NCI-H748 (cell line): ENCODE results near the gene AIG1.
A peak's percentile ranks its signal among the peaks of the same experiment; 100 is the strongest.
"Not testable (repeated sequence)": the region's sequence is repeated elsewhere in the genome, so short reads cannot be mapped to it uniquely, and the experiment has no call there.

Experiments
- DNase-seq: peaks from one replicate; lab custom pipeline; 2025; ENCODE audit not compliant: unreplicated experiment; lab: John Stamatoyannopoulos, UW

AIG1 gene

GRCh38 chr6:143261899-143262436 lies 201.3 kb downstream of the AIG1 start:
- no peak for DNase-seq

DNA sequence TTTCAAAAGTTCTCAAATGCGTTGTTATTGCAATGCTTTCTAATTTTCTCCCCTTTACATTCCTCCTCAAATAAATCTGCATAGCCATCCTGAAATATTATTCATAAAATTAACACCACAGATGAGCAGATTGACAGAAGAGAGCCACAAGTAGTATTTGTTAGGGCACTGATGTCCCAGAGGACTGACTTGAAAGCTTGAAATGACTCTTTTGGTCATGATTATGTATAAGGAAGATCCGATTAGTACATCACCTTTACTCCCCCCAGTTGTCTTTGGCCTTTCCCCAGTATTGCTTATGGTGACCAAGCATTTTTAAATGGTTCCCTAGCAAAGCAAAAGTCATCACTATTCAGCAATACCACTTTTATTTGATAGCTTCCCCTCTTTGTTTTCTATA lies 202.2 kb downstream of the AIG1 start:
- no peak for DNase-seq

GRCh38 chr6:143264379-143264778 lies 203.7 kb downstream of the AIG1 start:
- peak; percentile 30 for DNase-seq

DNA sequence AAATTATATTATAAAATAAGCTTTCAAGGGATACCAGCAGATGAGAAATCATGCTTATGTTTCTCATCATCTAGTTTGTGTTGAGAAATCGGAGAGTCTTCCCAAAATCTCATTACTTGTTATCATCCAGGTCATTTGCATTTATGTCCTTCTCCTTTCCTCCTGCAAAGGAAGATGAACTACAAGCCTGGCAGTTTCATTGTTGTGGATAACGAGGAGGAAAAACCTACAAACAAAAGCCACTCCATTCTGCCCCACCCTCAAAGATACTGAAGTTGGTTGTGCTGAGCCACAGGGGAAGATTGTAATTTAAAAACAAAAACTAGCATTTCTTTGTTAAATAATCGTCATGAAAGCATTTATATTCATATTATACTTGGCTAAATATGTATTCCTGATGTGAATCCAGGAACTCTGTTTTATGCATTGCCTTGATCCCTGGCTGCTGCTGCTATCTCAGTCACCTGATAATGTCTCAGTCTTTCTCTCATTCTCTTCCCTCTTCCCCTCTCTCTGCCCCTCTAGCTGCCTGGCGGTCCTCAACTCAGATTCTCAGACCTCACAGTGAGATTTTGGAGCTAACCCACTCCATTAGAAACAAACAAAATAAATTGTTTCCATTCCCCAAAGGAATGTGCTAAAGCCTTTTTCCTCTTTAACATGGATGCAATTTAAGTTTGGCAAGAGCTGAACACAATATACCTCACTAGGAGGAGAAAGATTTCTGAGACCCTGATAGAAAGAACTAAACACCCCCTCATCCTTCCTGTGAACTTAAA lies 204.5 kb downstream of the AIG1 start:
- no peak for DNase-seq

DNA sequence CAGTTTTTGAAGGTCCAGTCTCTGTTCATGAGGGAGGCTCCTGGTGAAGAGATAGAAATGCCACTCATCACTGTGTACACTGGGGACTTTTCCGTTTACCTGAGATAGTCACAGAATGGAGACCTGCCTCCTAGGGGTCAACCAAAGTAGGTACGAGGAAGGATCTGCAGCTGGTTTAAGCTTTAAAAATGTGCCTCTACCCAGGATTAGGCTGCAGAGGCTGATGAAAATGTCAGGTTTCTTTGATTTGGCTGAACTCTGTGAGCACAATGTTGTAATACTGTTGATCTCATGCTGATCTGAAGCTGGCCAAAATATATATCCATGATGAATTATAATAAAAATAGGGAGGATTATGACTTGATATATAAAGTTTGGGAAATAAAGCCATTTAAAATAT lies 207.1 kb downstream of the AIG1 start:
- DNase-seq, result no peak

- DNase-seq, result no peak
These were observed 207.8 kb downstream of the AIG1 start for GRCh38 chr6:143268439-143268838.

GRCh38 chr6:143270026-143270425 lies 209.3 kb downstream of the AIG1 start:
- no peak for DNase-seq

DNA sequence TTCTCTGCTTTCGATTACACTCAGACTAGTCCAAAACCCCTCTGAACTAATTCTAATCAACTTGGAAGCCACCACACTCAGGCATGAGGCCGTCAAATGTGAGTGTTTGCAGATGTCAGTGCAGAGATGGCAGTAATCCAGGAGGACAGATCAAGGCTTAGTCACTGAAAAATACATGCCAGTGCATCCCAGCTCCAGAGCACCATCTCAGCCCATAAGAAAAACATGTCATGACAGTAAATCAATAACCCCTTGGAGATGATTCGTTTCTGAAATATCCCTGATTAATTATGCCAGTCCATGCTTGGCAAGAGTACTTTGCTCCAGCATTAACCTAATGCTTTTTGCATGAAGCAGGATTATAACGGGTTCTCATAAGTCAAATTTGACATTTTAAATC lies 210.3 kb downstream of the AIG1 start:
- no peak for DNase-seq

DNA sequence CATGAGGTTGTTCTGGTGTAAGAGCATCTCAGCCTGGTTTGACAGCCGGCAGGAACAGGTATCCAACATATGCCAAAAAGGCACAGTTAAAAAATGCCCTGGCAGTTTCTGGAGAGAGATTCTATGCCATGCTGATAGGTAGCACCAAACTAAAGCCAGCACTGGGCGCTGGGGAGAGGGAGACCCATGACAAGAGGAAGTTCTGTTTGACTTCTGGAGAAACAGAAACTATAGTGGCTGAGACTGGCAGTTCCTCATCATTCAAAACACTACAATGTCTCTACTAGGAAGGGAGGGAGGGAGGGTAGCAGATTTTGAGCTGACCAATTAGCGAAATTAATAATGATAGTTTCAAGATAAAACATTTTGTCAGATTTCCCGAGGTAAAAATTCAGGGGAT lies 215.7 kb downstream of the AIG1 start:
- no peak for DNase-seq

DNA sequence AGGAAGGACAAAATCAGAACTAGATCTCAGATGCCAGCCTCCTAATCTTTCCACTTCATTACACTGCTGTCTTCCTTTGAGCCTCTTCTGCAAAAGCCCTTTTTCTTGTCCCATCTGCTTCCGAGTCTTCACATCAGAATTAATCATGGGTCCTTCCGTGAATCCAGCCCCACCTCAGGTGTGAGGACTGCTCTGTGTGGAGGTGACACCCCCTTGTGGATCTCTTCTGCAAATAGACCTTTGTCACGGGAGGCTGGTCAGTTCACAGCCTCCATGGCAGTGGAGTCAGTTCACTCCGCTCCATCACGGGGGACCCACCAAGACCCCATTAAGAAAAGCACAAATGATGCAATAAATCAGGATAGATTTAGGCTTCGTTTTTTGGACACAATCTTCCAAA lies 218.7 kb downstream of the AIG1 start:
- peak; percentile 4 for DNase-seq

- no peak for DNase-seq
These were observed 223.4 kb downstream of the AIG1 start for GRCh38 chr6:143283887-143284645.

DNA sequence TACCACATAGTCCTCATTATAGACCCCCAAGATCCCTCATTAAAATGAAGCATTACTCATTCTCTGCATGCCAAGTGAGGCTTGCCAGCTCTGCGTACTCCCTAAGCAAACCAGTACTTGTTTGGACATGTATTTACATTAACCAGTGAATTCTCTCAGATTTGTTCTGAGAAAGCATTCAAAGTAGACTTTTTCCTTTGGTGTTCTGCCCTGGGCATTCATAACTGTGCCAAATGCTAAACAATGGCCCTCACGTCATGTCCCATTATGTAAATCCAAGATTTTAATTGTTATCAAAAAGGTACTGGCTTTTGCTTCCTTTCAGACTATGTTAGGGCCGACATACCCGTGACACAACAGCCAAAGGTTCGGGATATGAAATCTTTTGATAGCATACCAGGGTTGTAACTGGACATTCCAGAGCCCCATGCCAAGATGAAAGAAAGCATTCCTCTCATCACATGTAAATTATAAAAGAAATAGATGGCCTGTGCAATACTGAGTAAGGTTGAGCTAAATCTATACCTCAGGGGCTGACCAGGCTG lies 225.6 kb downstream of the AIG1 start:
- DNase-seq, result no peak

GRCh38 chr6:143288923-143289322 lies 228.2 kb downstream of the AIG1 start:
- no peak for DNase-seq

DNA sequence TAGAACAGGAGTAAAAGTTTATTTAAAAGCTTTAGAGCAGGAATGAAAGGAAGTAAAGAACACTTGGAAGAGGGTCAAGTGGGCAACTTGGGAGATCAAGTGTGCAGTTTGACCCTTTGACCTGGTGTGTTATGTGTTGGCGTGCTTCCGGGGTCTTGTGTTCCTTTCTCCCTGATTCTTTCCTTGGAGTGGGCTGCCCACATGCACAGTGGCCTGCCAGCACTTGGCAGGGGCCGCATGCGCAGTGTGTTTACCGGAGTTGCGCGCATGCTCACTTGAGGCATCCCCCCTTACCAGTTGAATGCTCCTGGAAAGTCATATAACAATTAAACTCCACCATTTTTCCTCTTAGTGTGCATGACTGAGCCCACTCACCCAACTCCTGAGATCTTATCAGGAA lies 229.5 kb downstream of the AIG1 start:
- DNase-seq, result no peak

DNA sequence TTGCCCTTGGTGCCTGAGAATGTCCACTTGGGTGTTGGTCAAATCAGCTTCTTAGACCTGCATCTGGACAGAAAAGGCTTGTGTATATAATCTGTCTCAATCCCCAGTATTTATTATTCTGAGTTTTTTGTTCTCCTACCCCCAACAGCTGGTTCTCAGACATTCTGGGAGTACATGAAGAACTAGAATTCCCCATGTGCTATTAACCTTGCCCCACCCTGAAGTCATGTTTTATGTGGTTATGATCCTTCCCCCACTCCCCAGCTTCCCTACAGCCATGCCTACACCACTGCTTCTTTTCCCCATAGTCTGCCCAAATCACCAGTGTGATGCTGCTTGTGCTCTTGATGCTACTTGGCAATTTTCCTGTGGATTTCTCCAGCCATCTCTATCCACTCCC lies 232.8 kb downstream of the AIG1 start:
- no peak for DNase-seq

DNA sequence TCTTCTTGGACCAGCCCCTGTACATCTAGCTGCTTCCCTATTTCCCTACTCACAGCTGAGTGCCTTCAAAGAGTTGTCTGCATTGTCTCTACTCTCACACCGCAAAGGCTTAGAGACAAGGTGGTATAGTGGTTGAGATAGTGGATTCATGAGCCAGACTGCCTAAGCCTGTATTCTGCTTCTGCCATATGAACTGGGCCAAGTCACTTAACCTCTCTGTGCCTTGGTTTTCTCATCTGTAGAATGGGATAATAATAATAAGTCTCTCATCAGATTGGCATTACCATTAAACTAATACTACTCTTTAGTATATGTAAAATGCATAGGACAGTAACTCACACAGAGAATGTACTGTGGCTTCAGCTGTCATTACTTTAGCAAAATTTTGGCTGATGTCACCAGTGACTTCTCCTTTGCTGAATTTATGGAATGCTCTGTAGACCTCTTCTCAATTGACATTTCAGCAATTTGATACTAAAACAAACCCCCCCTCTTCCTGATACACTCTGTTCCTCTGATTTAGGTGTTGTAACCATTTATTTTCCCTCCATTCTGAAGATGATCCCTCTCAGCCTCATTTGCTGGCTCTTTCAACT lies 233.7 kb downstream of the AIG1 start:
- DNase-seq, result no peak

GRCh38 chr6:143295932-143296331 lies 235.2 kb downstream of the AIG1 start:
- DNase-seq, result peak; percentile 7

DNA sequence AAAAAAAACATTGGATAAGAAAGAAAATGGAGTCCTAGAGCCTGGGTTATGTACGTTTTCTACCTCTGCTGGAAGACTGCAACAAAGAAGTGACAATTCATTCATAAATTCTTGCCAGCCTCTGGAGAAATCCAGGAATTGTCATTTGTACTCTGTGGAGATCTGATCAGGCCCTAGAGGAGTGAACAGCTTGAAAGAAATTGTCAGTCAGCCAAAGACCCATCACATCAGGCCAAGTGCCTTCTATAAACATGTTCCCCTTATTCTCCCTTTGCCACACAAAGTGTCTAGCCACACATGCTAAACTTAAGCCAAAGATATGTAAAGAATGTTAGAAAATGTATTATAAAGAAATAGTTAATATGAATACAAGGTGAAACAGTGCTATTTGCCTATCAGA lies 237.4 kb downstream of the AIG1 start:
- no peak for DNase-seq

DNA sequence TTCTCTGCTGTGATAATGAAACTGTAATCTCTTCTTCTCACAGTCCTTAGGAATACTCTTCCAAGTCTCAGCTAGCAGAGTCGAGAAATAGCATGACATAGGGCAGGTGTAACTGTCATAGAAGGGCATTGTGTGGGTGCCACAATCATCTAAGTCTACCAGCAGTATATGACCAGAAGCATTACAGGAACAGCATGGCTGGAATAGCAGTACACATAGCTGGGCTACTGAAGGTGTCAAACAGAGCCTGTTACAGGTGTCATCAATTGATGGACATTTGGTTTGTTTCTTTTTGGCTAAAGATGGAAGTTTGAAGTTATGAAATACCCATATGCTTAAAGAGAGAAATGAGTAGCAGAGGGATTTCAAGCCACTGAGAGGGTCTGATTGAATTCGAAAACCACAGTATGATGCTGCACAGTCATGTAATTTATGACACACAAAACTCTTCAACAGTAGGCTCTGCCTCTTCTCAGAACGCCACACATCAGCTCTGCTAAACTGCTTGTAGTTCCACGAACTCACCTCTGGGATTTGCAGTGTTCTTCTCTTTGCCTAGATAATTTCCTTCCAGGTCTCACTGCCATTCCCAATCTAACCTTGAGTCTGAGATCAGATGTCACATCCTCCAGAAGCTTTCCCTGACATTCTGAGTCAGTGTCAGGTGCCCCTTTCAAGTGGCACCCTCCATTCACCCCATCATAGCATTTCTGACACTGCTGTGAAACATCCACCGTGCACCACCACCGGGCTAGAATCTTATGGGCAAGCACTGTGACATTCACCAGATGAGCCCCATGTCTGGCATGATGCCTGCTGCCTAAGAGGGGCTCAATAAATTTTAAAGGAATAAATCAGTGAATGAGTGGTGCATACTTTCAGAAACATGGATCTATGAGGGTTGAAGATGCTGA lies 238.8 kb downstream of the AIG1 start:
- no peak for DNase-seq

DNA sequence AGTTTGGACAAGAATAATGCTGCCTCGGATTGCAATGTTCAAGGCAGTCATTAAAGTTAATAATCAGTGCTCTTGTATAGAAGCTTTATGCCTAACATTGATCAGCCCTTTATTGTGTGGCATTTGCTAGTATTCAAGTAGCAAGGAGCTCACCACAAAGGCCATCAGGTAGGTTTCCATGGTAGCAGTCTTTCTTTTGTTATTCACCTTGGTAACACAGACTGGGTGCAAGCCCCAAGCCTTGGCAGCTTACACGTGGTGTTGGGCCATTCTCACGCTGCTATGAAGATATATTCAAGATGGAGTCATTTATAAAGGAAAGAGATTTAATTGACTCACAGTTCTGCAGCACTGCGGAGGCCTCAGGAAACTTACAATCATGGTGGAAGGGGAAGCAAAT lies 240.5 kb downstream of the AIG1 start:
- DNase-seq, result peak; percentile 82

DNA sequence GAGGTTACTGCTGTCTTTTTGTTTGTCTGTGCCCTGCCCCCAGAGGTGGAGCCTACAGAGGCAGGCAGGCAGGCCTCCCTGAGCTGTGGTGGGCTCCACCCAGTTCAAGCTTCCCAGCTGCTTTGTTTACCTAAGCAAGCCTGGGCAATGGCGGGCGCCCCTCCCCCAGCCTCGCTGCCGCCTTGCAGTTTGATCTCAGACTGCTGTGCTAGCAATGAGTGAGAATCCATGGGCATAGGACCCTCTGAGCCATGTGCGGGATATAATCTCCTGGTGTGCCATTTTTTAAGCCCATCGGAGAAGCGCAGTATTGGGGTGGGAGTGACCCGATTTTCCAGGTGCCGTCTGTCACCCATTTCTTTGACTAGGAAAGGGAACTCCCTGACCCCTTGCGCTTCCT lies 247.1 kb downstream of the AIG1 start:
- DNase-seq, result not testable (repeated sequence)
